ENCODE data around the gene TJP2.
A peak's percentile ranks its signal among the peaks of the same experiment; 100 is the strongest.

The TJP2 gene

GRCh38 chr9:69180200-69180599 is 6.1 kb downstream of the TJP2 start:
- H3K4me3 ChIP-seq (ENCODE audit: low read length), result no peak overlapping the region
- DNase-seq (ENCODE audit: low read depth), result no peak
- no peak for TF ChIP-seq CTCF (conservative IDR thresholded peaks at IDR 0.05; ENCODE audit: low read depth, low read length)

GRCh38 chr9:69180670-69181069 is 6.6 kb downstream of the TJP2 start:
- DNase-seq (ENCODE audit: low read depth), result peak; percentile 82
- no peak for TF ChIP-seq CTCF (conservative IDR thresholded peaks at IDR 0.05; ENCODE audit: low read depth, low read length)
- no peak overlapping the region for H3K4me3 ChIP-seq (ENCODE audit: low read length)

- no peak overlapping the region for H3K4me3 ChIP-seq (ENCODE audit: low read length)
- no peak for TF ChIP-seq CTCF (conservative IDR thresholded peaks at IDR 0.05; ENCODE audit: low read depth, low read length)
- DNase-seq (ENCODE audit: low read depth), result no peak
Measured at GRCh38 chr9:69181908-69182353, 7.9 kb downstream of the TJP2 start.

DNA sequence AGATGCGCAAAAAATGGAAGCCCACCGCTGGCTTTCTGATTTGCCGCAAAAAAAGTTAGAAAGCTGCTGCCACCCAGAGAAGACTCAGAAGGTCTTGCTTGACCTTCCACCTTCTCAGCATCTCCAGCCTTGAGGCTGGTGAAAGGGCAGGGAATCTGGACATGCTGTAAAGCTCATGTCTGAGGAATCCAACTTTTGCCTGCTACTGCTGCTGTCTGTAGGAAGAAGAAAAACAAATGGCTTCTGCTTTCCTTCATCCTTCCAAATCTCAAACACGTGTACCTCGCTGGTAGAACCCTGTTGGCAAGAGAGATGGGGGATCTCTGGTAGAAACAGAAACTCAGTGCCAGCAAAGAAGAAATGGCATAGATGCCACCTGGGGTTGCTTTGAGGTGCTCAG is 10.2 kb downstream of the TJP2 start:
- DNase-seq (ENCODE audit: low read depth), result no peak
- H3K4me3 ChIP-seq (ENCODE audit: low read length), result no peak overlapping the region
- TF ChIP-seq CTCF (conservative IDR thresholded peaks at IDR 0.05; ENCODE audit: low read depth, low read length), result no peak

DNA sequence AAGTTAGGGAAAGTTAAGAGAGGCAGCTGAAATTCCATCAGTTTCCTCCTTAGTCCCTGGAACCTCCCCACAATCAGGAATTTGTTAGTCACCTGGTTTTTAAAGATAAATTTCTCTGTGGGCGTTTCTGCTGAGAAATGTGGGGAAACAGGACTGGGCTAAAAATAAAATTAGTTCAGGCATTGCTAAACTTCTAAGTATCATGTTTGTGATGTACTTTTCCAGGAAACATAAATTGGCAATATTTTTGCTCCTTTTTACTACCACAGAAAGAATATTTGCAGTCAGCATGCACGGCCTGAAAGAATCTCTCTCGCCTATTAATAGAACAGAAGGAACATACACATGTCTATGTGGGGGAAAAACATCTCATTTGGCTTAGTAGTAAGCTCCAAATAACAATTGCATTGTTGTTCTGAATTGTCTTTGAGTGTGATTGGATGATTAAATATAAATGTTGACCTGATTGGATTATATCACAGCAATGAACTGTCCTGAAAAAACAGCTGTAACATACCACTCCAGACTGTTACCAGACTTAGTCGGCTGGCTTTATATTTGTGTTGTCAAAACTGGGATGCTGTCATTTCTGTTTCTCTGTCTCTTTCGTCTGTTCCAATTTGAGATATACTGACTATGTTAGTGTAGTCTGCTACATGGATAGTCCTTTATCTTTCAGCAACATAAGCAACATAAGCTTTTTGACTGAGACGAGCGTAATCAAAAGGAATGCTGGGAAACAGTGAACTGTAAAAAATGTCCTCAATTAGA is 12.9 kb downstream of the TJP2 start:
- no peak overlapping the region for H3K4me3 ChIP-seq (ENCODE audit: low read length)
- no peak for DNase-seq (ENCODE audit: low read depth)
- no peak for TF ChIP-seq CTCF (conservative IDR thresholded peaks at IDR 0.05; ENCODE audit: low read depth, low read length)

DNA sequence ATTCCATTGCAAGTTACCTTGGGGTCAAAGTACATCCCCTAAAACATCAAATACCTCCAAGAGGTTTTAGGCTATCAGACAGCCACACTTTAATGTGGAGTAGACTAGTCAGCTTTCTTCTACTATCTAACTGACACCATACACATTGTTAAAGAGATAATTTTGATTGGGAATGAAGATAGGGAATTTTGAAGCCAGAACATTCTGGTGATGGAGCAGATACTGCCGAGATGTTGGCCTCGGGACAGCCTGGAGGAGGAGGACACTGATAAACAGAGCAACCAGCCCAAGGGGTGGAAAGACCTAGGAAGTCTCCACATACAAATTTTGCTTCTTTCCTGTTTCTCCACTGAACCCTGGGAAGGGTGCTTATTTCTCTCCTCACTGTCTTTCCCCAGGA is 14.9 kb downstream of the TJP2 start:
- H3K4me3 ChIP-seq (ENCODE audit: low read length), result no peak overlapping the region
- no peak for TF ChIP-seq CTCF (conservative IDR thresholded peaks at IDR 0.05; ENCODE audit: low read depth, low read length)
- DNase-seq (ENCODE audit: low read depth), result no peak
